Ovary (tissue), 9 donors: ENCODE results near the gene TMPRSS5. TPM values are rescaled to one million over a fixed set of nuclear protein-coding genes. Genes with fewer than 3 reads are reported as not detected.

Experiments
- DNase-seq, 5 donors: peaks; one replicate each; pipeline ENCODE4 v3.0.0-alpha.2; 2019 to 2020
- H3K27ac ChIP-seq, 2 donors: fragments of 200-600 bp; one replicate each; pipeline versions ENCODE4 v1.5.1 to v1.8.0; 2019 to 2022
- H3K27me3 ChIP-seq: fragments of 200-600 bp; one replicate; pipeline ENCODE4 v1.8.0; 2022
- H3K36me3 ChIP-seq: fragments of 200-600 bp; sonication (generic); one replicate; pipeline ENCODE4 v1.5.1; 2019
- H3K4me1 ChIP-seq: one replicate; pipeline ENCODE4 v1.8.1; 2013; ENCODE audit warnings: mild to moderate bottlenecking, moderate library complexity; ENCODE audit not compliant: insufficient read depth
- H3K4me3 ChIP-seq: fragments of 200-600 bp; sonication (generic); one replicate; pipeline ENCODE4 v1.5.1; 2017
- H3K9me3 ChIP-seq, 2 donors: fragments of 200-600 bp in 1 of 2; sonication (generic) in 1 of 2; one replicate each; pipeline versions ENCODE4 v1.5.1 to v1.8.1; 2013 to 2019; ENCODE audit warnings: mild to moderate bottlenecking in 1 of 2, moderate library complexity in 1 of 2
- CTCF ChIP-seq, 3 donors: fragments of 450-650 bp in 2 of 3; fragments of 200-600 bp in 1 of 3; IDR thresholded peaks; one replicate each; pipeline versions ENCODE4 v1.5.1 to v1.8.0; 2016 to 2022; ENCODE audit warnings: antibody characterized with exemption in 3 of 3, mild to moderate bottlenecking in 1 of 3
- EP300 ChIP-seq: sonication (generic); formaldehyde crosslinking; IDR thresholded peaks from one replicate; pipeline ENCODE4 v1.6.1; 2017; ENCODE audit warnings: antibody characterized with exemption
- POLR2A ChIP-seq: fragments of 450-650 bp; IDR thresholded peaks from one replicate; pipeline ENCODE4 v1.6.1; 2017; ENCODE audit warnings: antibody characterized with exemption, mild to moderate bottlenecking, moderate library complexity
- WGBS, 3 donors: extraction: QIAGEN DNeasy Blood & Tissue Kit in 1 of 3; methylation state at CpG; one replicate each; pipeline versions ENCODE4 v1.1.5 to v1.1.7; 2013 to 2017; 5-methylcytosine and 5-hydroxymethylcytosine counted together
- intact Hi-C, 4 donors: fragments of 100-400 bp; cut with DNase I; formaldehyde crosslinking; loops; one replicate each; pipeline versions ENCODE4 v1.11.0 to v1.15.1; 2022 to 2023
- polyA plus RNA-seq, 2 donors: library from polyadenylated mRNA; stranded (reverse); fragments of 200-250 nt in 1 of 2; fragments of 350-450 nt in 1 of 2; fragmentation: Illumina TruSeq in 1 of 2; extraction: RNeasy Lipid Tissue Mini Kit (QIAGEN cat#74804) in 1 of 2; gene quantifications; one replicate each; pipeline ENCODE4 v1.2.3, GENCODE V29; 2013 to 2014
- total RNA-seq, 7 donors: library from RNA; depleted of rRNA in 2 of 7; stranded (reverse); fragments of >200 nt in 2 of 7; fragmentation: NEBNext Ultra II Directional in 3 of 7; extraction: Animal tissue kit (Norgen Biotek cat#: 25700) in 3 of 7; gene quantifications; one replicate each; pipeline versions ENCODE4 v1.1.0 to v1.2.4, GENCODE V29; 2016 to 2023
- donor health status: DM: no; HTN: no; CAD: no; lungs with moderate emphysema.
- donor health status: DM: no; HTN: no; CAD: no.
- donor health status: Bipolar disorder and iron deficiency.
- donor health status: DM: yes; HTN: yes; CAD: no.
- donor health status: DM: no; HTN: no; CAD: no.
- donor health status: DM: yes; HTN: yes; CAD: no.

The TMPRSS5 gene
- total and polyA plus RNA-seq, 9 donors: 0.27 to 1.1 (median 0.76) TPM; not detected in 2

- Histone ChIP-seq H3K27ac (no peak overlapping the region), H3K9me3 (peaks cover 0 to 4% of the 10 kb centered on the region in 2 donors), H3K36me3 (no peaks in the 10 kb centered on the region), H3K27me3 (no peaks in the 10 kb centered on the region), H3K4me3 (no peak overlapping the region), H3K4me1 (no peaks in the 10 kb centered on the region)
- TF ChIP-seq POLR2A: no peak
- TF ChIP-seq CTCF (IDR thresholded peaks at IDR 0.05): no peak
- TF ChIP-seq EP300: no peak
- 53 to 58% (median 58%) methylated on average over 5 of the region's 5 CpGs for WGBS, 3 donors
- intact Hi-C loops: no loop called here
- no peak for DNase-seq
Measured at GRCh38 chr11:113645593-113646349, 60.3 kb downstream of the TMPRSS5 start.

GRCh38 chr11:113644605-113645004 is 61.5 kb downstream of the TMPRSS5 start:
- Histone ChIP-seq H3K4me3 (no peak overlapping the region), H3K27me3 (no peaks in the 10 kb centered on the region), H3K4me1 (no peaks in the 10 kb centered on the region), H3K36me3 (no peaks in the 10 kb centered on the region), H3K9me3 (no peaks in the 10 kb centered on the region), H3K27ac (no peak overlapping the region)
- intact Hi-C loops: no loop called here
- WGBS, 3 donors: 52 to 64% (median 60%) methylated on average over 3 of the region's 3 CpGs
- TF ChIP-seq CTCF (IDR thresholded peaks at IDR 0.05): no peak
- no peak for TF ChIP-seq EP300
- DNase-seq: no peak

- Histone ChIP-seq H3K4me1 (no peaks in the 10 kb centered on the region), H3K27ac (no peak overlapping the region), H3K4me3 (no peak overlapping the region), H3K9me3 (no peaks in the 10 kb centered on the region), H3K27me3 (no peaks in the 10 kb centered on the region), H3K36me3 (no peaks in the 10 kb centered on the region)
- DNase-seq: no peak
- intact Hi-C loops: loop anchor here in 1 of 4 donors (1.0 kb wide), 1 partner anchor 27 kb away; no protein-coding TSS in a partner anchor
- 71 to 77% (median 77%) methylated on average over 5 of the region's 5 CpGs for whole genome bisulfite sequencing, 3 donors
- TF ChIP-seq CTCF (IDR thresholded peaks at IDR 0.05) (no peak), POLR2A (no peak), EP300 (no peak)
Measured at GRCh38 chr11:113643701-113644100, 62.4 kb downstream of the TMPRSS5 start.

- no peak for TF ChIP-seq POLR2A
- TF ChIP-seq CTCF (IDR thresholded peaks at IDR 0.05): no peak
- no peak for TF ChIP-seq EP300
- H3K36me3 ChIP-seq: no peaks in the 10 kb centered on the region
- H3K27me3 ChIP-seq: no peaks in the 10 kb centered on the region
- H3K4me1 ChIP-seq: no peaks in the 10 kb centered on the region
- intact Hi-C loops: loop anchor here in 1 of 4 donors (1.0 kb wide), 1 partner anchor 27 kb away; no protein-coding TSS in a partner anchor
- H3K4me3 ChIP-seq: no peak overlapping the region
- 46 to 57% (median 51%) methylated on average over 7 of the region's 7 CpGs for WGBS, 3 donors
- no peak overlapping the region for H3K27ac ChIP-seq
- no peaks in the 10 kb centered on the region for H3K9me3 ChIP-seq
- DNase-seq: no peak
Measured at GRCh38 chr11:113643006-113643585, 63.0 kb downstream of the TMPRSS5 start.
